Measurements from ENCODE around the gene UBB.

DNA sequence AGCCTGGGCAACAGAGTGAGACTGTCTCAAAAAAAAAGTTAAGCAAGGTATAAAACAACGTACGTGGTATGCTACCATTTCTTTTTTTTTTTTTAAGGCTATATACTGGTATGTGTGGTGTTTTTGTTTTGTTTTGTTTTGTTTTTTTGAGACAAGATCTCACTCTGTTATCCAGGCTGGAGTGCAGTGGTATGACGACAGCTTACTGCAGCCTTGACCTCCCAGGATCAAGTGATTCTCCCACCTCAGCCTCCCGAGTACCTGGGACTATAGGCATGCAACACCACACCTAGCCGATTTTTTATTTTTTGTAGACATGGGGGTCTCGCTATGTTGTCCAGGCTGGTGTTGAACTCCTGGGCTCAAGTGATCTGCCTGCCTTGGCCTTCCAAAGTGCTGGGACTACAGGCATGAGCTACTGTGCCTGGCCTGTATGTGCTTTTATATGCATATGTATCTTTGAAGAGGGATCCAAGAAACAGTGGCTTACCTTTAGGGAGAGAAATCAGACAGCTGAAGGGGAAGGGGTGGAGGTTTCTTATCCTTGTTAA is 34.1 kb upstream of the UBB start:
- TF ChIP-seq, protein P1, sequence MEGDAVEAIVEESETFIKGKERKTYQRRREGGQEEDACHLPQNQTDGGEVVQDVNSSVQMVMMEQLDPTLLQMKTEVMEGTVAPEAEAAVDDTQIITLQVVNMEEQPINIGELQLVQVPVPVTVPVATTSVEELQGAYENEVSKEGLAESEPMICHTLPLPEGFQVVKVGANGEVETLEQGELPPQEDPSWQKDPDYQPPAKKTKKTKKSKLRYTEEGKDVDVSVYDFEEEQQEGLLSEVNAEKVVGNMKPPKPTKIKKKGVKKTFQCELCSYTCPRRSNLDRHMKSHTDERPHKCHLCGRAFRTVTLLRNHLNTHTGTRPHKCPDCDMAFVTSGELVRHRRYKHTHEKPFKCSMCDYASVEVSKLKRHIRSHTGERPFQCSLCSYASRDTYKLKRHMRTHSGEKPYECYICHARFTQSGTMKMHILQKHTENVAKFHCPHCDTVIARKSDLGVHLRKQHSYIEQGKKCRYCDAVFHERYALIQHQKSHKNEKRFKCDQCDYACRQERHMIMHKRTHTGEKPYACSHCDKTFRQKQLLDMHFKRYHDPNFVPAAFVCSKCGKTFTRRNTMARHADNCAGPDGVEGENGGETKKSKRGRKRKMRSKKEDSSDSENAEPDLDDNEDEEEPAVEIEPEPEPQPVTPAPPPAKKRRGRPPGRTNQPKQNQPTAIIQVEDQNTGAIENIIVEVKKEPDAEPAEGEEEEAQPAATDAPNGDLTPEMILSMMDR (IDR thresholded peaks at IDR 0.05): no peak
- TF ChIP-seq POLR2A (IDR thresholded peaks at IDR 0.05): no peak

All from thyroid gland (tissue), 4 donors.